ENCODE measurements around the gene SLC2A6.
"Not testable (repeated sequence)": the region's sequence is repeated elsewhere in the genome, so short reads cannot be mapped to it uniquely, and the experiment has no call there.

SLC2A6 gene

DNA sequence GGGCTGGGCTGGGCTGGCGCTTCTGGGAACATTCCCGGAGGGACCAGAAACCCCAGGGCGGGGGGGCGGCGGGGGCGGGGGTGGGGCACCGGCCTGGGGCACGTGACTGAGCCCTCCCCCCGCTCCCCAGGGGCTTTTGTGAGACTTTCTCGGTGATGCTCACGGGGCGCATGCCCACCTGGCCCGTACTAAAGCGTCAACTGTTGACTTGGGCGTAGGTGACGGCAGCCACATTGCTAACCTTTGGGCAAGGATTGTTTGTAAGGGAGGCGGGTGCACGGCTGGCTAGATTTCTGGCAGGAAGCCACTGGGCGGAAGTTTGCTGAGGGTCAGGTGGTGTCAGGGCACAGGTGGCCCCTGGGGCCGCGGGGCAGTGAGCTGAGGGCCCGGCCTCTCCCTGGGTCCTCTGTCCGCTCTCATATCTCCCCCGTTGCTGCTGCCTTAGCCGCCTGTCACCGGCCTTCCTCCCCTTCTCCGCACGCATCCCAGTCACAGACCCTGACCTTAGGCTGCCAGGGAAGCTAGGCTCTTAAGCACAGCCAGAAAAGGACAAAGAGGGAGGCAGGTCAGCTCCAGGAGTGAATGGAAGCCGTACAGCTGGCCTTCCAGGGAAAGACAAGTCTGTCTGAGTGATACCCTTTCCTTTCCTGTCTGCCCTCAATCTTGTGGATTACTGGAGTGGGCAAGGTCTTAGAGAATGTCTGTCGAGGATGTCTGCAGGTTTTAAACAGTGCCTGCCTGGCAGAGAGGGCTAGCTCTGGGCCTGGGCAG lies 18.3 kb downstream of the SLC2A6 start:
- no peak for DNase-seq (ENCODE audit: low read depth)

DNA sequence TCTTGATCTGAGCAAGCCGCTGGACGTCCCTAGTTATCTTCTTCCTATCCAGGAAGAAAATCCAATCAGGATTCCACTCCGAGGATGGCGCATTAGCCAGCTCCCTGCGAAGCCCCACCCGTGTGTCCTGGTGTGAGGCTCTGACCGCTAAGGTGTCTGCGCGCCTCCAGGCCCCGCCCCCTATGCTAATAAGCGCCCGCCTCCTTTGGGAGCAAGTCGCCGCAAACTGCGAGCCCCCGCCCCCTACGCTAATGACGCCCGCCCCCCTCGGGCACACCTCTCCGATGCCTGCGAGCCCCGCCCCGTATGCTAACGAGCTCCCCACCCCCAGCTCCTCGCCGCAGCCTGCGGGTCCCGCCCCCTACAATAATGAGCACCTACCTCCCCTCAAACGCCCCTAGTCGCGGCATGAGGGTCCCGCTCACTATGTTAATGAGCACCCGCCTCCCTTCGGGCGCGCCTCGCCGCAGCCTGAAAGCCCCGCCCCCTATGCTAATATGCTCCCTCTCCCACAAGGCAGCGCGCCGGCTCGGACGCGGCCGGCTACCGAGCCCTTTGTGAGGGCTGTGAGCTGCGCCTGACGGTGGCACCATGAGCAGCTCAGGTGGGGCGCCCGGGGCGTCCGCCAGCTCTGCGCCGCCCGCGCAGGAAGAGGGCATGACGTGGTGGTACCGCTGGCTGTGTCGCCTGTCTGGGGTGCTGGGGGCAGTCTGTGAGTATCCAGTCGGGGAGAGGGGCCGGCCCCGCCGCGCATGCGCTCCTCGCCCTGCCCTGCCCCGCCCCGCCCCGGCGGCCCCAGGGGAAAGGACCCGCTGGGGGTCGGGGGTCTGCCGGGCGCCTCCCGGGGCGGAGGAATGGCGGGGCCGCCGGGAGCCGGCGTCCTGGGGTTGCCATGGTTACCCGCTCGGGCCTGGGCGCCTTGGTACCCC lies 19.2 kb downstream of the SLC2A6 start, which contains the start of gene CACFD1:
Gene CACFD1 (plus strand): TSS at position 503 of the 929 bp plus-strand sequence. CDS start 89 bp downstream, at position 592.
- peak; percentile 89 for DNase-seq (ENCODE audit: low read depth)

DNA sequence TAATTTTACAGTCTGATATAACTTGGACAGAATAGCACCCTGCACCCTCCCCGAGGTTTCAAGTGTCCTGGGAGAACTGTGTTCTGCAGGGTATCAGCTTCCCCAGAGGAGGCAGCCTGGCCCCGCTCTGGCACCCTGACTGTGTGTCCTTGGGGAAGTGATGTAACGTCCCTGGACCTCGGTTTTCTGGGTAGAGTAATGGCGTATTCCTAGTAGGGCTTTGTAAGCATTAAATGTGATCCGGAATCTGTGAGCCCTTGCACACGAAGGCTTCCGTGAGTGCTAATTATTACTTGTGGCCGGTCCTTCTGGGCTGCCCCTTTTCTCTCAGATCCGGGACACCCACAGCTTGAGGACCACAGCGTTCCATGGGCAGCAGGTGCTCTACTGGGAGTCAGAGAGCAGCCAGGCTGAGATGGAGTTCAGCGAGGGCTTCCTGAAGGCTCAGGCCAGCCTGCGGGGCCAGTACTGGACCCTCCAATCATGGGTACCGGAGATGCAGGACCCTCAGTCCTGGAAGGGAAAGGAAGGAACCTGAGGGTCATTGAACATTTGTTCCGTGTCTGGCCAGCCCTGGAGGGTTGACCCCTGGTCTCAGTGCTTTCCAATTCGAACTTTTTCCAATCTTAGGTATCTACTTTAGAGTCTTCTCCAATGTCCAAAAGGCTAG lies 20.1 kb downstream of the SLC2A6 start:
- no peak for DNase-seq (ENCODE audit: low read depth)

DNA sequence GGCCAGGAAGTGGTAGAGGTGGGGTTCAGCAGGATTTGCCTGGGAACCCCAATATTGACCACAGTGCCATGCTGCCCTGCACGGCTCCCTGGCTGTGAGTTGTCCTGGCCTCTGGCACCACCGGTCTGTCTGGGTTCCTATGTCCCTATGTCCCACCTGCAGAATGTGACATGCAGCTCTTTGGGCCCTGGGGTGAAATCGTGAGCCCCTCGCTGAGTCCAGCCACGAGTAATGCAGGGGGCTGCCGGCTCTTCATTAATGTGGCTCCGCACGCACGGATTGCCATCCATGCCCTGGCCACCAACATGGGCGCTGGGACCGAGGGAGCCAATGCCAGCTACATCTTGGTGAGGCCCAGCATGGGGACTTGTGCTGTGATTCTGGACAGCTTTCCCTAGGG lies 21.2 kb downstream of the SLC2A6 start:
- DNase-seq (ENCODE audit: low read depth), result no peak

DNA sequence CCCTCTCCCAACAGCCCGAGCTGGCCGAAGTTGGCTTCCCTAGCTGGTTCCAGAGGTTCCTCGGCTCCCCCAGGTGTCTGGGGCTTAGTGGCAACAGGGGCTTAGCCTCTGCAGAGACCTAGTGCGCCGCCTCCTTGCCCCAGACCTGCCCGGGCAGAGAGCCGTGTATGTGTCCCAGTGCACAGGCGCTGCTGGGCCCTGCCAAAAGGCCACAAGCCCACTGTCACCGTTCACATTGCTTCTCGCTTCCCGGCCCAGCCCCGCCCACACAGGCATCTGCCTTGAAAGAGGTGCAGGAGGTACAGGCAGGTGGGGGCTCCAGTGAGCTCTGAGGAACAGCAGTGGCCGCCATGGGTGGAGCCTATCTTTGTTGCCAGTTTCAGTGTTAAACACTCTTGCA lies 21.7 kb downstream of the SLC2A6 start:
- no peak for DNase-seq (ENCODE audit: low read depth)

DNA sequence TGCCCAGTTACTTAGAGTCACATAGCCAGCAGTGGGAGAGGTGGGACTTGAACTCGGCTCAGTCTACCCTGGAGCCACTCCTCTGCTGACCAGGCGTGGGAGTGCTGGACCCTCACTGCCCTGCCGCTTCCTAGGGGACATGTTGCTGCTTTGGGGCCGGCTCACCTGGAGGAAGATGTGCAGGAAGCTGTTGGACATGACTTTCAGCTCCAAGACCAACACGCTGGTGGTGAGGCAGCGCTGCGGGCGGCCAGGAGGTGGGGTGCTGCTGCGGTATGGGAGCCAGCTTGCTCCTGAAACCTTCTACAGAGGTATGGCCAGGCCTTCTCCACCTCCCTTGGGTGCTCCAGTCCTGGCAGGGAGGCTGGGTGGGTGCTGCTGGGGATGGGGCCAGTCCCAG lies 22.5 kb downstream of the SLC2A6 start:
- DNase-seq (ENCODE audit: low read depth), result no peak

GRCh38 chr9:133455936-133456335 lies 23.0 kb downstream of the SLC2A6 start:
- DNase-seq (ENCODE audit: low read depth), result no peak

GRCh38 chr9:133454943-133455673 lies 23.8 kb downstream of the SLC2A6 start:
- no peak for DNase-seq (ENCODE audit: low read depth)

DNA sequence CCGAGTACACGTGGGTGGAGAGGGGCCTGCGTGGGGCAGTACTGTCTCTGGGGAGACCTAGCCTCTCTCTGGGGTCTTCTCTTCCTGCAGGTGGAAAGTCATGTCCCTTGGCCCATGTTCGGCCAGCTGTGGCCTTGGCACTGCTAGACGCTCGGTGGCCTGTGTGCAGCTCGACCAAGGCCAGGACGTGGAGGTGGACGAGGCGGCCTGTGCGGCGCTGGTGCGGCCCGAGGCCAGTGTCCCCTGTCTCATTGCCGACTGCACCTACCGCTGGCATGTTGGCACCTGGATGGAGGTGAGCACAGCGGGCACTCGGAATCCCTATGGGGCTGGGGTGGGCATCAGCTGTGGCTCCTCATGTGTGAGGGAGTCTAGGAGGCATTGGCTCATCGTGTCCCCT lies 24.6 kb downstream of the SLC2A6 start:
- no peak for DNase-seq (ENCODE audit: low read depth)

GRCh38 chr9:133453651-133454050 lies 25.2 kb downstream of the SLC2A6 start:
- no peak for DNase-seq (ENCODE audit: low read depth)

DNA sequence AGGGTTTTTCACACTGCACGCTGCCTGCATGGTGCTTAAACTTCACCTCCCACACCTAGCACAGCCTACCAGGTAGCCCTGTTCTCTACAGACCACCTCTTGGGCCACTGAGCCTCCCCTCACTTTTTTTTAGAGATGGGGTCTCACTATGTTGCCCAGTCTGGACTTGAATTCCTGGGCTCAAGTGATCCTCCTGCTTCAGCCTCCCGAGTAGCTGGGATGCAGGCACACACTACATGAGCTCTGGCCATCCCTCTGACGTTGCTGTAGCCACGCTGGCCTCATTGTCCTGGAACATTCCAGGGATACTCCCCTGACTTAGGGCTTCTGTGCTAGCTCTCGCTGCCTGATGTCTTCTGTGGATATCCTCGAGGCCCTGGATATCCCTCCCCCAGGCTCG lies 26.3 kb downstream of the SLC2A6 start:
- no peak for DNase-seq (ENCODE audit: low read depth)

GRCh38 chr9:133451865-133452264 lies 27.0 kb downstream of the SLC2A6 start:
- DNase-seq (ENCODE audit: low read depth), result not testable (repeated sequence)

DNA sequence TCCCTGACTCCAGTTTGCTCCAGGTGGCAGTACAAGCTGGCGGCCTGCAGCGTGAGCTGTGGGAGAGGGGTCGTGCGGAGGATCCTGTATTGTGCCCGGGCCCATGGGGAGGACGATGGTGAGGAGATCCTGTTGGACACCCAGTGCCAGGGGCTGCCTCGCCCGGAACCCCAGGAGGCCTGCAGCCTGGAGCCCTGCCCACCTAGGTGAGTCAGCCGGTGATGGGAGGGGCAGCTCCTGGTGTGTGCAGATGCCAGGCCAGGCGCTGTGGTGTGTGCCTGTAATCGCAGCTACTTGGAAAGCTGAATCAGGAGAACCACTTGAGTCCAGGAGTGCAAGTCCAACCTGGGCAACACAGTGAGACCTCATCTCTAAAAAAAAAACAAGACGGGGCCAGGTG lies 29.1 kb downstream of the SLC2A6 start:
- no peak for DNase-seq (ENCODE audit: low read depth)

DNA sequence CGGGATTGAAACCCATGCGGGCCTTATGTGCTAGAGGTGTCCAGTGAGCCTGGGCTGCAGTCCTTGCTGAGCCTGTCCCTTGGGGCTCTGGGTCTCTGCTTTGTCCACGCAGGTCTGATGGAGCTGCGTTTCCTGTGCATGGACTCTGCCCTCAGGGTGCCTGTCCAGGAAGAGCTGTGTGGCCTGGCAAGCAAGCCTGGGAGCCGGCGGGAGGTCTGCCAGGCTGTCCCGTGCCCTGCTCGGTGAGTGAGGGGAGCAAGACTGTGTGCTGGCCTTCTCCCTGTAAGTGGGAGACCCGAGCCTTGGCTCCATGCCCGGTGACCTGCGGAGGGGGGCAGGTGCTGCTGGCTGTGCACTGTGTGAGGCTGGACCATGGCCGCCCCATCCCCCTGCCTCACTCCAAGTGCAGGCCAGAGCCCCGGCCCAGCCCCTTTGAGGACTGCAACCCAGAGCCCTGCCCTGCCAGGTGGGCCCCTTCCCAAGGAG lies 30.4 kb downstream of the SLC2A6 start:
- DNase-seq (ENCODE audit: low read depth), result no peak

DNA sequence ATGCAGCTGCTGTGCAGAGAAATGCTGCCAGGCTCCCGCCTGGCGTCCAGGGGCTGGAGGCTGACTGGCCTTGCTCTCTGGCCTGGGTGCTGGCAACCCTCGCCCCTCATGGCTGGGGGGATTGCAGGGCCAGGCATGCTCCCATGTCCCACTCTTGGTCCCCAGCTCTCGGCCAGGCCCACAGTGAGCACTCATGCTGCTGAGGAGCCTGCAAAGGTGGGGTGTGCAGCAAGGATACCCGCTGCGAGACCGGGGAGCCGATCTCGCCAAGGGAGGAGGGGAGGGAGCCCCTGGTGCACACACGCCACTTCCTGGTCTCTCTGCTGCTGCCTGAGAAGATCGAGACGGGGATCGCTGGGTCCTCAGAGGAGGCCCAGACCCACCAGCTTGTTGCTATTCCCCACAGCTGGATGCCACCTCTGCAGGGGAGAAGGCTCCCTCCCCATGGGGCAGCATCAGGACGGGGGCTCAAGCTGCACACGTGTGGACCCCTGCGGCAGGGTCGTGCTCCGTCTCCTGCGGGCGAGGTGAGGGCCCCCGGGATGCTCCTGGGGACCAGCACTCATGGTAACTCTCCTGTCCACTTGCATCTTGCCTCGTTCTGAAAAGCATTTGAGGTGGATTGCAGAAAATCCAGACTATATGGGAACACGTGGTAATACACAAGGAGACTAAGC lies 33.5 kb downstream of the SLC2A6 start:
- DNase-seq (ENCODE audit: low read depth), result no peak

GRCh38 chr9:133443982-133444381 lies 34.9 kb downstream of the SLC2A6 start:
- DNase-seq (ENCODE audit: low read depth), result no peak

DNA sequence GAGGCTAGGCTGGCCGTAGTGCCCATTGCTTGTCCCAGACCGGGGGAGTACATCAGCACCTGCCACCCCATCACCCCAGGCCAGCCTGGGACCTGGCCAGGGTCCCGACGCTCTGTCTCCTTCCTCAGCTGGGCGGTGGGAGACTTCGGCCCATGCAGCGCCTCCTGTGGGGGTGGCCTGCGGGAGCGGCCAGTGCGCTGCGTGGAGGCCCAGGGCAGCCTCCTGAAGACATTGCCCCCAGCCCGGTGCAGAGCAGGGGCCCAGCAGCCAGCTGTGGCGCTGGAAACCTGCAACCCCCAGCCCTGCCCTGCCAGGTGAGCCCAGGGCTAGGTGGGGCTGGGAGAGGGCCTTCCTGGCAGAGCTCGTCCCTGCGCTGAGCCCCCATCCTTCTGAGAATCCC lies 35.7 kb downstream of the SLC2A6 start:
- no peak for DNase-seq (ENCODE audit: low read depth)

- no peak for DNase-seq (ENCODE audit: low read depth)
Observed at GRCh38 chr9:133441571-133441970, 37.3 kb downstream of the SLC2A6 start.

- no peak for DNase-seq (ENCODE audit: low read depth)
Observed at GRCh38 chr9:133440874-133441273, 38.0 kb downstream of the SLC2A6 start.

- no peak for DNase-seq (ENCODE audit: low read depth)
Observed at GRCh38 chr9:133439337-133439736, 39.6 kb downstream of the SLC2A6 start.
